HL-60 (cell line): ENCODE data around the gene TBL3.

Experiments used
- DNase-seq, 2 experiments: peaks; one replicate each; pipeline ENCODE4 v3.0.0-alpha.2; 2010 to 2020; ENCODE audit warnings: low read depth in 1 of 2, low spot score in 1 of 2
- H3K27ac ChIP-seq: fragments of 250-450 bp; sonication (Bioruptor Pico); replicated peaks from 2 replicates; pipeline ENCODE4 v1.5.1; 2020; ENCODE audit warnings: mild to moderate bottlenecking, moderate library complexity
- H3K27me3 ChIP-seq: fragments of 250-450 bp; sonication (Bioruptor Pico); 2 replicates; pipeline ENCODE4 v1.5.1; 2021; ENCODE audit warnings: mild to moderate bottlenecking, moderate library complexity; ENCODE audit not compliant: insufficient read depth, poor library complexity, severe bottlenecking
- H3K4me3 ChIP-seq: replicated peaks from 2 replicates; pipeline ENCODE4 v1.5.1; 2011; ENCODE audit warnings: mild to moderate bottlenecking, control low read depth, low read length; ENCODE audit not compliant: insufficient read depth
- CTCF ChIP-seq: IDR thresholded peaks from one replicate; pipeline ENCODE4 v1.5.1; 2011; ENCODE audit warnings: low read length, control low read depth, inconsistent platforms; ENCODE audit not compliant: insufficient read depth
- GABPA ChIP-seq: IDR thresholded peaks from 2 replicates; pipeline ENCODE4 v1.6.1; 2012; ENCODE audit warnings: low read depth
- POLR2AphosphoS5 ChIP-seq: IDR thresholded peaks from 2 replicates; pipeline ENCODE4 v1.6.1; 2012; ENCODE audit warnings: low read depth
- REST ChIP-seq: IDR thresholded peaks from 2 replicates; pipeline ENCODE4 v1.6.1; 2012; ENCODE audit warnings: low read depth; ENCODE audit not compliant: insufficient replicate concordance
- SPI1 ChIP-seq: IDR thresholded peaks from 2 replicates; pipeline ENCODE4 v1.6.1; 2012; ENCODE audit warnings: low read depth, mild to moderate bottlenecking, borderline replicate concordance

Gene TBL3

GRCh38 chr16:1997494-1998359 lies 25.9 kb downstream of the TBL3 start:
- no peak for DNase-seq
- Histone ChIP-seq H3K27ac (no peak overlapping the region), H3K27me3 (no peaks in the 10 kb centered on the region), H3K4me3 (no peak overlapping the region)
- TF ChIP-seq GABPA (no peak), POLR2AphosphoS5 (no peak), CTCF (no peak), SPI1 (no peak), REST (no peak)

- no peak overlapping the region for H3K27ac ChIP-seq
- DNase-seq: no peak
- no peak overlapping the region for H3K4me3 ChIP-seq
- H3K27me3 ChIP-seq: no peaks in the 10 kb centered on the region
- TF ChIP-seq CTCF (no peak), POLR2AphosphoS5 (no peak), REST (no peak), GABPA (no peak), SPI1 (no peak)
Observed at GRCh38 chr16:1998360-1998835, 26.5 kb downstream of the TBL3 start.

GRCh38 chr16:1998852-1999801 lies 27.3 kb downstream of the TBL3 start:
- H3K27ac ChIP-seq: no peak overlapping the region
- no peaks in the 10 kb centered on the region for H3K27me3 ChIP-seq
- H3K4me3 ChIP-seq: no peak overlapping the region
- no peak for DNase-seq
- TF ChIP-seq POLR2AphosphoS5 (no peak), GABPA (no peak), REST (no peak), SPI1 (no peak), CTCF (no peak)
